ENCODE measurements around the gene AHI1.

Gene AHI1

DNA sequence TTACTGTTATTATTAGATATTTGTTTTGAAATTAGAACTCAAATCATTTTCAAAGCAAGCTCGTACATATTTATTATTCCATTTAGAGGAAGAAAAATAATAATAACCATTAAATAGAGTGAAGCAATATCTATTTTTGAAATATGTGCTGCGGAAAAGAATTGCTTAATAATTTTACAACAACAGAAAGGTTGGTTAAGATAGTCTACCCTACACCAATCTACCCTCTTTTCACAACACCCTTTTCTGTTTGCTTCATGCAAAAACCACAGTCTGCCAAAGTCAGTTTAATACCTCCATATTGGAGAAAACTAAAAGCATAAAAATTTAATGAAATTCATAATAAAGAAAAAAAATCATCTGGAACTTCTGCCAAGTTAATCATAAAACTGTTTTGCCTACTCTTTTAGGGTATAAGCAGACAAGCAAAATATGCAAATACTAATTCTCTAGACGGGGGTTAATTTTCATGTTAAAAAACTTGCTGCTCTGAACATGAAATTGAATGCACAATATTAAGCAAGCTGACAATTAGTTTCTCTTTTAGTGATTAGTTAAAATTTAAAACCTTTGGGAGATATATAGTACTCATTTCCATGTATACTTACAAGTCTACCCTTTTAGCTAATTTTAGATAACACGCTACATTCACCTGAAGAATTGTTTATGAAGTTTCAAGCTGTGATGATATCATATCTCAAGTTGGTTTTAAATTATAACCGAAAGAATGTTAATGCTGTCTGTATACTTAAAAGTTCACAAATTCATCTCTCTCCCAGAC, 100.2 kb downstream of the AHI1 start (continued):
- TF ChIP-seq IKZF3 (tag by site-specific recombination; IDR thresholded peaks at IDR 0.05) (no peak), ZNF624 (tag by site-specific recombination; IDR thresholded peaks at IDR 0.05) (no peak), ZNF664 (tag by site-specific recombination; IDR thresholded peaks at IDR 0.05) (no peak), ZNF10 (tag by site-specific recombination; IDR thresholded peaks at IDR 0.05) (no peak), ZNF362 (tag by site-specific recombination; IDR thresholded peaks at IDR 0.05) (no peak)

DNA sequence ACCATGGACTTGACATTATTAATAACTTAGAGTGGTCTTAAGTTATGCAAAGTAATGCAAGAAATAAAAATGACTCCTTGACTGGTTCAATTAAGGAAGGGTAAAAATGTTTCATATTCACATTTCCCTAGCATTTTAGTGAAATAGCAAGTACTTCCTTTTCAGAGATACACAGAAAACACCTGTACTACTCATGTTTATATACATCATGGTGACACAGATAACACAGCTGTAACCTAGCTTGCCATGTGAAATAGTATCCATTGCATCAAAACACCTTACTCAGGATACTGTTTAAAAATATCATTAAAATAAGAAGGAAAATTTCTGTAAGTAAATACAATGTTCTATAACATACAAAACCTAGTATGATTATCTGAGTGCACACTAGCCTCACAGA, 102.4 kb downstream of the AHI1 start:
- TF ChIP-seq ZNF626 (tag by site-specific recombination; IDR thresholded peaks at IDR 0.05) (no peak), BCL11A (tag by site-specific recombination; IDR thresholded peaks at IDR 0.05; ENCODE audit: low read depth) (no peak), ZNF777 (tag by site-specific recombination; IDR thresholded peaks at IDR 0.05; ENCODE audit: borderline replicate concordance) (no peak)
- H3K4me3 ChIP-seq (ENCODE audit: low read depth, low read length): no peak overlapping the region
- H3K27ac ChIP-seq (ENCODE audit: extremely low read depth, low read depth, low read length): no peak overlapping the region
- no peaks in the 10 kb centered on the region for H3K4me1 ChIP-seq (ENCODE audit: control insufficient read depth, insufficient read depth, low read length)
- H3K9me3 ChIP-seq (ENCODE audit: control insufficient read depth, insufficient read depth, low read depth, low read length): no peaks in the 10 kb centered on the region
- CTCF ChIA-PET: interaction anchor here (1.8 kb wide), 1 partner anchor 16 kb away, joined by 4 read pairs; no protein-coding TSS in a partner anchor
- POLR2A ChIA-PET: no interaction called here
- H3K36me3 ChIP-seq (ENCODE audit: control insufficient read depth in 2 of 2, insufficient read depth in 1 of 2, low read length in 2 of 2): no peaks in the 10 kb centered on the region

GRCh38 chr6:135393289-135393688, 104.3 kb downstream of the AHI1 start:
- H3K4me1 ChIP-seq (ENCODE audit: control insufficient read depth, insufficient read depth, low read length): no peaks in the 10 kb centered on the region
- no peaks in the 10 kb centered on the region for H3K36me3 ChIP-seq (ENCODE audit: control insufficient read depth in 2 of 2, insufficient read depth in 1 of 2, low read length in 2 of 2)
- H3K27ac ChIP-seq (ENCODE audit: extremely low read depth, low read depth, low read length): no peak overlapping the region
- no peaks in the 10 kb centered on the region for H3K9me3 ChIP-seq (ENCODE audit: control insufficient read depth, insufficient read depth, low read depth, low read length)
- H3K4me3 ChIP-seq (ENCODE audit: low read depth, low read length): no peak overlapping the region
- CTCF ChIA-PET: interaction anchor here (1.0 kb wide), 1 partner anchor 231 kb away, joined by 4 read pairs; no protein-coding TSS in a partner anchor
- POLR2A ChIA-PET: no interaction called here
- TF ChIP-seq ZSCAN5A (tag by site-specific recombination; IDR thresholded peaks at IDR 0.05) (no peak), SCRT2 (tag by site-specific recombination; IDR thresholded peaks at IDR 0.05) (no peak), HOXD13 (CRISPR knock-in tag; IDR thresholded peaks at IDR 0.05; ENCODE audit: borderline replicate concordance) (no peak), YY1 (tag by site-specific recombination; IDR thresholded peaks at IDR 0.05) (no peak), ZNF596 (tag by site-specific recombination; IDR thresholded peaks at IDR 0.05) (no peak), WT1 (tag by site-specific recombination; IDR thresholded peaks at IDR 0.05) (no peak), ZNF843 (tag by site-specific recombination; IDR thresholded peaks at IDR 0.05) (no peak)

GRCh38 chr6:135390458-135390857, 107.1 kb downstream of the AHI1 start:
- CTCF ChIA-PET: interaction anchor here (0.6 kb wide), 2 partner anchors 19 to 1402 kb away, joined by 3 read pairs; partner anchors contain the start of gene MAP3K5
- Histone ChIP-seq H3K4me3 (ENCODE audit: low read depth, low read length) (no peak overlapping the region), H3K4me1 (ENCODE audit: control insufficient read depth, insufficient read depth, low read length) (no peaks in the 10 kb centered on the region), H3K9me3 (ENCODE audit: control insufficient read depth, insufficient read depth, low read depth, low read length) (no peaks in the 10 kb centered on the region), H3K27ac (ENCODE audit: extremely low read depth, low read depth, low read length) (no peak overlapping the region), H3K36me3 (ENCODE audit: control insufficient read depth in 2 of 2, insufficient read depth in 1 of 2, low read length in 2 of 2) (no peaks in the 10 kb centered on the region)
- TF ChIP-seq ELK4 (IDR thresholded peaks at IDR 0.05; ENCODE audit: borderline replicate concordance, low read depth, low read length) (no peak), SP3 (tag by site-specific recombination; IDR thresholded peaks at IDR 0.05) (no peak), ZNF76 (tag by site-specific recombination; IDR thresholded peaks at IDR 0.05; ENCODE audit: borderline replicate concordance, low read depth) (no peak), ZNF391 (tag by site-specific recombination; IDR thresholded peaks at IDR 0.05; ENCODE audit: borderline replicate concordance, low read depth) (no peak), ZNF571 (tag by site-specific recombination; IDR thresholded peaks at IDR 0.05) (no peak), ZNF513 (tag by site-specific recombination; IDR thresholded peaks at IDR 0.05) (no peak), ZNF596 (tag by site-specific recombination; IDR thresholded peaks at IDR 0.05) (no peak), ATF2 (tag by site-specific recombination; IDR thresholded peaks at IDR 0.05; ENCODE audit: low read depth) (no peak), ZNF555 (tag by site-specific recombination; conservative IDR thresholded peaks at IDR 0.05) (no peak), ZNF404 (tag by site-specific recombination; IDR thresholded peaks at IDR 0.05) (no peak)
- POLR2A ChIA-PET: no interaction called here

Data from HEK293 (cell line).